GM23338 (cell line): ENCODE measurements around the gene TMEM169. TPM values are rescaled to one million over a fixed set of nuclear protein-coding genes. Genes with fewer than 3 reads are reported as not detected.

Source experiments
- ATAC-seq: fragments of 200-7000 bp; cut with Tn5 transposase; 3 replicates; pipeline ENCODE4 v1.9.1; 2020
- DNase-seq: peaks from one replicate; pipeline ENCODE4 v3.0.0-alpha.2; 2015; ENCODE audit warnings: low spot score
- H2AFZ ChIP-seq: fragments of 200-600 bp; sonication (generic); 2 replicates; pipeline ENCODE4 v1.8.0; 2016; ENCODE audit warnings: antibody characterized with exemption, mild to moderate bottlenecking, moderate library complexity
- H3F3A ChIP-seq: fragments of 200-600 bp; sonication (generic); replicated peaks from 2 replicates; pipeline ENCODE4 v1.8.0; 2017; ENCODE audit warnings: antibody characterized with exemption, mixed run types, low read depth
- H3K27ac ChIP-seq: fragments of 200-600 bp; sonication (generic); 2 replicates; pipeline ENCODE4 v1.6.1; 2016; ENCODE audit warnings: low read depth
- H3K27me3 ChIP-seq: fragments of 200-600 bp; sonication (generic); 2 replicates; pipeline ENCODE4 v1.8.0; 2016; ENCODE audit warnings: mild to moderate bottlenecking, mixed run types, moderate library complexity; ENCODE audit not compliant: insufficient read depth
- H3K36me3 ChIP-seq: fragments of 200-600 bp; sonication (generic); 2 replicates; pipeline ENCODE4 v1.8.0; 2016; ENCODE audit warnings: mild to moderate bottlenecking; ENCODE audit not compliant: insufficient read depth
- H3K4me1 ChIP-seq: fragments of 200-600 bp; sonication (generic); 2 replicates; pipeline ENCODE4 v1.8.0; 2016; ENCODE audit warnings: mild to moderate bottlenecking, moderate library complexity; ENCODE audit not compliant: insufficient read depth
- H3K4me2 ChIP-seq: fragments of 200-600 bp; sonication (generic); 2 replicates; pipeline ENCODE4 v1.7.1; 2017; ENCODE audit warnings: mixed run types
- H3K4me3 ChIP-seq: fragments of 200-600 bp; sonication (generic); 2 replicates; pipeline ENCODE4 v1.6.1; 2016; ENCODE audit warnings: mixed run types
- H3K79me2 ChIP-seq: fragments of 200-600 bp; sonication (generic); replicated peaks from 2 replicates; pipeline ENCODE4 v1.8.0; 2017; ENCODE audit warnings: mild to moderate bottlenecking; ENCODE audit not compliant: insufficient read depth
- H3K9me2 ChIP-seq: fragments of 200-600 bp; sonication (generic); 2 replicates; pipeline ENCODE4 v1.8.0; 2017; ENCODE audit not compliant: insufficient read depth
- H4K20me1 ChIP-seq: fragments of 200-600 bp; sonication (generic); replicated peaks from 2 replicates; pipeline ENCODE4 v1.8.0; 2017; ENCODE audit warnings: mild to moderate bottlenecking; ENCODE audit not compliant: insufficient read depth
- H3K27ac Mint-ChIP-seq: 2 replicates; pipeline ENCODE4 v1.8.0; 2020; ENCODE audit warnings: inconsistent platforms, mild to moderate bottlenecking, moderate library complexity, mixed read lengths
- H3K27me3 Mint-ChIP-seq: 3 replicates; pipeline ENCODE4 v1.8.0; 2022; ENCODE audit warnings: low read depth, mild to moderate bottlenecking, moderate library complexity, mixed read lengths, inconsistent platforms; ENCODE audit not compliant: insufficient read depth, poor library complexity
- H3K36me3 Mint-ChIP-seq: 3 replicates; pipeline ENCODE4 v1.8.0; 2021; ENCODE audit warnings: low read depth, mild to moderate bottlenecking, inconsistent platforms, moderate library complexity, mixed read lengths
- H3K4me1 Mint-ChIP-seq: 3 replicates; pipeline ENCODE4 v1.8.0; 2020; ENCODE audit warnings: mild to moderate bottlenecking, inconsistent platforms, mixed read lengths
- H3K4me3 Mint-ChIP-seq: 3 replicates; pipeline ENCODE4 v1.8.0; 2021; ENCODE audit warnings: moderate library complexity, mild to moderate bottlenecking, inconsistent platforms, mixed read lengths
- H3K9me3 Mint-ChIP-seq: 3 replicates; pipeline ENCODE4 v1.8.0; 2020; ENCODE audit warnings: moderate library complexity, mild to moderate bottlenecking, inconsistent platforms, mixed read lengths
- ETS1 ChIP-seq: IDR thresholded peaks from 2 replicates; pipeline ENCODE4 v1.6.1; 2016; ENCODE audit warnings: antibody characterized with exemption
- EZH2 ChIP-seq: fragments of 200-600 bp; sonication (generic); IDR thresholded peaks from one replicate; pipeline ENCODE4 v1.8.0; 2017; ENCODE audit warnings: antibody characterized with exemption, mild to moderate bottlenecking, low read depth; ENCODE audit not compliant: unreplicated experiment
- EZH2phosphoT487 ChIP-seq: fragments of 200-600 bp; sonication (generic); IDR thresholded peaks from one replicate; pipeline ENCODE4 v1.8.1; 2018; ENCODE audit warnings: antibody characterized with exemption; ENCODE audit not compliant: unreplicated experiment
- JUNB ChIP-seq: IDR thresholded peaks from one replicate; pipeline ENCODE4 v1.6.1; 2016; ENCODE audit warnings: antibody characterized with exemption; ENCODE audit not compliant: unreplicated experiment
- POLR2AphosphoS5 ChIP-seq: IDR thresholded peaks from 2 replicates; pipeline ENCODE4 v1.6.1; 2016; ENCODE audit warnings: antibody characterized with exemption, low read depth
- STAT1 ChIP-seq: IDR thresholded peaks from one replicate; pipeline ENCODE4 v1.6.1; 2016; ENCODE audit warnings: antibody characterized with exemption; ENCODE audit not compliant: unreplicated experiment
- ZNF331 ChIP-seq: fragments of 250-450 bp; sonication (Bioruptor Pico); IDR thresholded peaks from 2 replicates; pipeline ENCODE4 v1.5.0; 2020; ENCODE audit warnings: low read depth, mild to moderate bottlenecking, moderate library complexity
- ZNF462 ChIP-seq: fragments of 250-450 bp; sonication (Bioruptor Pico); IDR thresholded peaks from 2 replicates; pipeline ENCODE4 v1.5.0; 2020; ENCODE audit warnings: mild to moderate bottlenecking, moderate library complexity
- polyA plus RNA-seq: library from polyadenylated mRNA; unstranded; fragments of >200 nt; fragmentation: Nextera tagmentation; extraction: Ambion mirVana; gene quantifications from 2 replicates; pipeline ENCODE4 v1.2.1, GENCODE V29; 2016
- total RNA-seq: library from RNA; depleted of rRNA; stranded (reverse); fragments of >200 nt; shearing (Covaris generic); gene quantifications from 2 replicates; pipeline ENCODE4 v1.2.3, GENCODE V29; 2014
- TF ChIP-seq, protein P1 (sequence below): IDR thresholded peaks from one replicate; pipeline ENCODE4 v1.6.1; 2018; ENCODE audit warnings: antibody characterized with exemption; ENCODE audit not compliant: unreplicated experiment

TMEM169 gene
- total and polyA plus RNA-seq, 2 experiments from 2014 or later: 1.4 to 3.9 TPM

GRCh38 chr2:216116418-216116817 is 34.7 kb downstream of the TMEM169 start (continued):
- no peak for TF ChIP-seq ZNF462
- TF ChIP-seq EZH2: no peak
- no peak for TF ChIP-seq ETS1

DNA sequence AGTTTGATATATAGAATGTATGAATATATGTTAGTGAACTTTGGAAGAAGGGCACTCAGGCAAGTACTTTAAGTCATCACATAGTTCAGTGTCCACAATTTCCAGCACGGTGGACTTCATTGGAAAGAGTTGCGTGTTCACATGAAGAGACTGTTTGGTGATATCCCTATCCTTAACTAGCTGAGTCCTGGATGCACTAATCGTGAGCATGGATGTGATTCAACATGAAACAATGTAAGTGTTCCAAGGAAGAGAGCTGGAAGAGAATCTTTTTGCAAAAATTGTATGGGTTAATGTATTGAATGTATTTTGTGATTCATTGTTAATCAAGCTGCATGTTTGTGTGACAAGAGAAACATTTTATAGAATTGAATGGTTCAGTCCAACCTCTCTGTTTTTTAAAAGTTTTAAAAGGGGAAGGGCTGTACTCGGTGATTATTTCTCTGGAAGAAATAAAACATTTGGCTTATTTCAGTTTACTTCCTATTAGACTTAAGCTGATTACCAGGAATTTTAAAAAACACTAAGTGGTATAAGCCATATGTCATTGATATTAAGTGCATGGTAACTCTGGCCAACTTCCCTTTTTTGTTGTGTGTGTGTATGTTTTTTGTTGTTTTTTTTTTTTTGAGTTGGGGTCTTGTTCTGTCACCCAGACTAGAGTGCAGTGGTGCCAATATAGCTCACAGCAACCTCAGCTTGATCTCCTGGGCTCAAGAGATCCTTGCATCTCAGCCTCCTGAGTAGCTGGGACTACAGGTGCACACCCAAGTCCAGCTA is 36.0 kb downstream of the TMEM169 start:
- ATAC-seq: no peak
- Histone ChIP-seq H2AFZ (no peak overlapping the region), H3K4me2 (no peak overlapping the region), H3K4me3 (no peak overlapping the region), H3K79me2 (peaks cover 82% of the 10 kb centered on the region), H4K20me1 (peaks cover 15% of the 10 kb centered on the region; the same call in 1 of the 2 replicates), H3K27me3 (no peaks in the 10 kb centered on the region), H3K4me1 (peaks cover 7% of the 10 kb centered on the region), H3K27ac (peak overlapping the region; percentile 92), H3K36me3 (peaks cover 87% of the 10 kb centered on the region), H3K9me2 (no peaks in the 10 kb centered on the region), H3F3A (peaks cover 23% of the 10 kb centered on the region)
- Mint-ChIP-seq H3K4me3 (no peak overlapping the region), H3K36me3 (peaks cover 99% of the 10 kb centered on the region), H3K9me3 (no peaks in the 10 kb centered on the region; the same call in 2 of the 3 replicates), H3K27ac (peak overlapping the region; percentile 86; the same call in 1 of the 2 replicates), H3K27me3 (peaks cover 13% of the 10 kb centered on the region), H3K4me1 (peaks cover 26% of the 10 kb centered on the region)
- no peak for DNase-seq
- TF ChIP-seq EZH2phosphoT487 (no peak), ZNF331 (CRISPR knock-in tag) (no peak), POLR2AphosphoS5 (no peak; the same call in 1 of the 2 replicates), EZH2 (no peak), JUNB (no peak), STAT1 (no peak)
- TF ChIP-seq, protein P1, sequence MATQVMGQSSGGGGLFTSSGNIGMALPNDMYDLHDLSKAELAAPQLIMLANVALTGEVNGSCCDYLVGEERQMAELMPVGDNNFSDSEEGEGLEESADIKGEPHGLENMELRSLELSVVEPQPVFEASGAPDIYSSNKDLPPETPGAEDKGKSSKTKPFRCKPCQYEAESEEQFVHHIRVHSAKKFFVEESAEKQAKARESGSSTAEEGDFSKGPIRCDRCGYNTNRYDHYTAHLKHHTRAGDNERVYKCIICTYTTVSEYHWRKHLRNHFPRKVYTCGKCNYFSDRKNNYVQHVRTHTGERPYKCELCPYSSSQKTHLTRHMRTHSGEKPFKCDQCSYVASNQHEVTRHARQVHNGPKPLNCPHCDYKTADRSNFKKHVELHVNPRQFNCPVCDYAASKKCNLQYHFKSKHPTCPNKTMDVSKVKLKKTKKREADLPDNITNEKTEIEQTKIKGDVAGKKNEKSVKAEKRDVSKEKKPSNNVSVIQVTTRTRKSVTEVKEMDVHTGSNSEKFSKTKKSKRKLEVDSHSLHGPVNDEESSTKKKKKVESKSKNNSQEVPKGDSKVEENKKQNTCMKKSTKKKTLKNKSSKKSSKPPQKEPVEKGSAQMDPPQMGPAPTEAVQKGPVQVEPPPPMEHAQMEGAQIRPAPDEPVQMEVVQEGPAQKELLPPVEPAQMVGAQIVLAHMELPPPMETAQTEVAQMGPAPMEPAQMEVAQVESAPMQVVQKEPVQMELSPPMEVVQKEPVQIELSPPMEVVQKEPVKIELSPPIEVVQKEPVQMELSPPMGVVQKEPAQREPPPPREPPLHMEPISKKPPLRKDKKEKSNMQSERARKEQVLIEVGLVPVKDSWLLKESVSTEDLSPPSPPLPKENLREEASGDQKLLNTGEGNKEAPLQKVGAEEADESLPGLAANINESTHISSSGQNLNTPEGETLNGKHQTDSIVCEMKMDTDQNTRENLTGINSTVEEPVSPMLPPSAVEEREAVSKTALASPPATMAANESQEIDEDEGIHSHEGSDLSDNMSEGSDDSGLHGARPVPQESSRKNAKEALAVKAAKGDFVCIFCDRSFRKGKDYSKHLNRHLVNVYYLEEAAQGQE: no peak
